ENCODE measurements around the gene BCKDHB.

DNA sequence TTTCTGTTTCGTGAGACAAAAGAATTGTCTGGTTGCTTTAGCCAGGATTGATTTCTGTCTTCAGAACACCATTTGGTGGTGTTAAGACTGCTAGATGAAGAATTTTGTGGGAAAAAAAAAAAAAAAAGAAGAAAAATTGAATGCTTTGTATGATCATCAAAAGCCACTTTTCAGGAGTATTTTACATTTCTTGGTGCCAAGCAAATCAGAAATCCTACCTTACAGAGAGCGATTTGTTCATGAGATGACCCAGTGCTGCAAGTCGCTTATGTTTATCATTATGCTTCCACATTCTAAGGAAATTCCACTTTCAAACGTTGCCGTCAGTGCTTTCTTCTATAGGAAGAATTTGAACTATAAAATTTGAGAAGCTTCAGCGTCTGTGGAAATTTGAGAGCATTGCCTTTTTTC lies 228.7 kb downstream of the BCKDHB start:
- TF ChIP-seq, protein P1, sequence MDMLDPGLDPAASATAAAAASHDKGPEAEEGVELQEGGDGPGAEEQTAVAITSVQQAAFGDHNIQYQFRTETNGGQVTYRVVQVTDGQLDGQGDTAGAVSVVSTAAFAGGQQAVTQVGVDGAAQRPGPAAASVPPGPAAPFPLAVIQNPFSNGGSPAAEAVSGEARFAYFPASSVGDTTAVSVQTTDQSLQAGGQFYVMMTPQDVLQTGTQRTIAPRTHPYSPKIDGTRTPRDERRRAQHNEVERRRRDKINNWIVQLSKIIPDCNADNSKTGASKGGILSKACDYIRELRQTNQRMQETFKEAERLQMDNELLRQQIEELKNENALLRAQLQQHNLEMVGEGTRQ (IDR thresholded peaks at IDR 0.05; ENCODE audit: borderline replicate concordance, low read depth, low read length): no peak
- TF ChIP-seq GABPA (IDR thresholded peaks at IDR 0.05; ENCODE audit: low read depth): no peak
- TF ChIP-seq, protein P2, sequence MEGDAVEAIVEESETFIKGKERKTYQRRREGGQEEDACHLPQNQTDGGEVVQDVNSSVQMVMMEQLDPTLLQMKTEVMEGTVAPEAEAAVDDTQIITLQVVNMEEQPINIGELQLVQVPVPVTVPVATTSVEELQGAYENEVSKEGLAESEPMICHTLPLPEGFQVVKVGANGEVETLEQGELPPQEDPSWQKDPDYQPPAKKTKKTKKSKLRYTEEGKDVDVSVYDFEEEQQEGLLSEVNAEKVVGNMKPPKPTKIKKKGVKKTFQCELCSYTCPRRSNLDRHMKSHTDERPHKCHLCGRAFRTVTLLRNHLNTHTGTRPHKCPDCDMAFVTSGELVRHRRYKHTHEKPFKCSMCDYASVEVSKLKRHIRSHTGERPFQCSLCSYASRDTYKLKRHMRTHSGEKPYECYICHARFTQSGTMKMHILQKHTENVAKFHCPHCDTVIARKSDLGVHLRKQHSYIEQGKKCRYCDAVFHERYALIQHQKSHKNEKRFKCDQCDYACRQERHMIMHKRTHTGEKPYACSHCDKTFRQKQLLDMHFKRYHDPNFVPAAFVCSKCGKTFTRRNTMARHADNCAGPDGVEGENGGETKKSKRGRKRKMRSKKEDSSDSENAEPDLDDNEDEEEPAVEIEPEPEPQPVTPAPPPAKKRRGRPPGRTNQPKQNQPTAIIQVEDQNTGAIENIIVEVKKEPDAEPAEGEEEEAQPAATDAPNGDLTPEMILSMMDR (IDR thresholded peaks at IDR 0.05): no peak
- no peak for TF ChIP-seq EP300 (IDR thresholded peaks at IDR 0.05; ENCODE audit: borderline replicate concordance in 1 of 2, low read depth in 1 of 2, low read length in 1 of 2)
- no peak for TF ChIP-seq MXI1 (IDR thresholded peaks at IDR 0.05; ENCODE audit: low read depth, low read length)
- TF ChIP-seq FOXJ3 (CRISPR knock-in tag; IDR thresholded peaks at IDR 0.05): no peak
- TF ChIP-seq, protein P3, sequence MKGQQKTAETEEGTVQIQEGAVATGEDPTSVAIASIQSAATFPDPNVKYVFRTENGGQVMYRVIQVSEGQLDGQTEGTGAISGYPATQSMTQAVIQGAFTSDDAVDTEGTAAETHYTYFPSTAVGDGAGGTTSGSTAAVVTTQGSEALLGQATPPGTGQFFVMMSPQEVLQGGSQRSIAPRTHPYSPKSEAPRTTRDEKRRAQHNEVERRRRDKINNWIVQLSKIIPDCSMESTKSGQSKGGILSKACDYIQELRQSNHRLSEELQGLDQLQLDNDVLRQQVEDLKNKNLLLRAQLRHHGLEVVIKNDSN (IDR thresholded peaks at IDR 0.05; ENCODE audit: borderline replicate concordance, low read depth): no peak
- no peak for TF ChIP-seq EZH2phosphoT487 (IDR thresholded peaks at IDR 0.05; ENCODE audit: borderline replicate concordance, low read depth)
- TF ChIP-seq, protein P4, sequence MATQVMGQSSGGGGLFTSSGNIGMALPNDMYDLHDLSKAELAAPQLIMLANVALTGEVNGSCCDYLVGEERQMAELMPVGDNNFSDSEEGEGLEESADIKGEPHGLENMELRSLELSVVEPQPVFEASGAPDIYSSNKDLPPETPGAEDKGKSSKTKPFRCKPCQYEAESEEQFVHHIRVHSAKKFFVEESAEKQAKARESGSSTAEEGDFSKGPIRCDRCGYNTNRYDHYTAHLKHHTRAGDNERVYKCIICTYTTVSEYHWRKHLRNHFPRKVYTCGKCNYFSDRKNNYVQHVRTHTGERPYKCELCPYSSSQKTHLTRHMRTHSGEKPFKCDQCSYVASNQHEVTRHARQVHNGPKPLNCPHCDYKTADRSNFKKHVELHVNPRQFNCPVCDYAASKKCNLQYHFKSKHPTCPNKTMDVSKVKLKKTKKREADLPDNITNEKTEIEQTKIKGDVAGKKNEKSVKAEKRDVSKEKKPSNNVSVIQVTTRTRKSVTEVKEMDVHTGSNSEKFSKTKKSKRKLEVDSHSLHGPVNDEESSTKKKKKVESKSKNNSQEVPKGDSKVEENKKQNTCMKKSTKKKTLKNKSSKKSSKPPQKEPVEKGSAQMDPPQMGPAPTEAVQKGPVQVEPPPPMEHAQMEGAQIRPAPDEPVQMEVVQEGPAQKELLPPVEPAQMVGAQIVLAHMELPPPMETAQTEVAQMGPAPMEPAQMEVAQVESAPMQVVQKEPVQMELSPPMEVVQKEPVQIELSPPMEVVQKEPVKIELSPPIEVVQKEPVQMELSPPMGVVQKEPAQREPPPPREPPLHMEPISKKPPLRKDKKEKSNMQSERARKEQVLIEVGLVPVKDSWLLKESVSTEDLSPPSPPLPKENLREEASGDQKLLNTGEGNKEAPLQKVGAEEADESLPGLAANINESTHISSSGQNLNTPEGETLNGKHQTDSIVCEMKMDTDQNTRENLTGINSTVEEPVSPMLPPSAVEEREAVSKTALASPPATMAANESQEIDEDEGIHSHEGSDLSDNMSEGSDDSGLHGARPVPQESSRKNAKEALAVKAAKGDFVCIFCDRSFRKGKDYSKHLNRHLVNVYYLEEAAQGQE (IDR thresholded peaks at IDR 0.05; ENCODE audit: low read depth, low read length): no peak
- TF ChIP-seq POLR2AphosphoS5 (IDR thresholded peaks at IDR 0.05; ENCODE audit: low read depth, low read length): no peak

All from SK-N-SH (cell line).